Neural cell (in vitro differentiated cells): ENCODE data around the gene CTDNEP1.

ENCODE experiments used
- EZH2 ChIP-seq: fragments of 200-600, 300-800 bp; shearing (Covaris generic), sonication (generic); IDR thresholded peaks from 2 replicates; pipeline ENCODE4 v1.6.1; 2014; ENCODE audit warnings: antibody characterized with exemption, low read length, borderline replicate concordance, mild to moderate bottlenecking; ENCODE audit not compliant: insufficient read depth, poor library complexity, severe bottlenecking
- POLR2AphosphoS5 ChIP-seq: IDR thresholded peaks from 2 replicates; pipeline ENCODE4 v1.6.1; 2012
- RAD21 ChIP-seq: fragments of 450-650 bp; conservative IDR thresholded peaks from 2 replicates; pipeline ENCODE4 v1.6.1; 2014; ENCODE audit warnings: antibody characterized with exemption, mild to moderate bottlenecking, moderate library complexity
- REST ChIP-seq: IDR thresholded peaks from 2 replicates; pipeline ENCODE4 v1.6.1; 2012; ENCODE audit warnings: borderline replicate concordance
- TAF1 ChIP-seq: IDR thresholded peaks from 2 replicates; pipeline ENCODE4 v1.6.1; 2012; ENCODE audit warnings: low read depth
- TF ChIP-seq, protein P1 (sequence below): fragments of 450-650 bp; IDR thresholded peaks from 2 replicates; pipeline ENCODE4 v1.5.1; 2014; ENCODE audit warnings: antibody characterized with exemption, mild to moderate bottlenecking, moderate library complexity; ENCODE audit not compliant: poor library complexity, severe bottlenecking

- TF ChIP-seq, protein P1, sequence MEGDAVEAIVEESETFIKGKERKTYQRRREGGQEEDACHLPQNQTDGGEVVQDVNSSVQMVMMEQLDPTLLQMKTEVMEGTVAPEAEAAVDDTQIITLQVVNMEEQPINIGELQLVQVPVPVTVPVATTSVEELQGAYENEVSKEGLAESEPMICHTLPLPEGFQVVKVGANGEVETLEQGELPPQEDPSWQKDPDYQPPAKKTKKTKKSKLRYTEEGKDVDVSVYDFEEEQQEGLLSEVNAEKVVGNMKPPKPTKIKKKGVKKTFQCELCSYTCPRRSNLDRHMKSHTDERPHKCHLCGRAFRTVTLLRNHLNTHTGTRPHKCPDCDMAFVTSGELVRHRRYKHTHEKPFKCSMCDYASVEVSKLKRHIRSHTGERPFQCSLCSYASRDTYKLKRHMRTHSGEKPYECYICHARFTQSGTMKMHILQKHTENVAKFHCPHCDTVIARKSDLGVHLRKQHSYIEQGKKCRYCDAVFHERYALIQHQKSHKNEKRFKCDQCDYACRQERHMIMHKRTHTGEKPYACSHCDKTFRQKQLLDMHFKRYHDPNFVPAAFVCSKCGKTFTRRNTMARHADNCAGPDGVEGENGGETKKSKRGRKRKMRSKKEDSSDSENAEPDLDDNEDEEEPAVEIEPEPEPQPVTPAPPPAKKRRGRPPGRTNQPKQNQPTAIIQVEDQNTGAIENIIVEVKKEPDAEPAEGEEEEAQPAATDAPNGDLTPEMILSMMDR, result no peak
- TF ChIP-seq EZH2 (peak; percentile 27), POLR2AphosphoS5 (no peak), TAF1 (no peak), REST (no peak), RAD21 (no peak)
Measured at GRCh38 chr17:7281953-7282751, 30.6 kb upstream of the CTDNEP1 start.
